H1 (cell line): Measurements from ENCODE around the gene CNN3.

Experiments
- CBX8 ChIP-seq: fragments of 300-800, 300-1000 bp; sonication (generic); IDR thresholded peaks from 2 replicates; pipeline ENCODE4 v1.7.1; 2016; ENCODE audit warnings: low read depth, low read length, borderline replicate concordance
- POLR2AphosphoS5 ChIP-seq: IDR thresholded peaks from 2 replicates; pipeline ENCODE4 v1.6.1; 2011; ENCODE audit warnings: low read depth, low read length
- SP2 ChIP-seq: IDR thresholded peaks from 2 replicates; pipeline ENCODE4 v1.6.1; 2012; ENCODE audit warnings: mild to moderate bottlenecking, low read length, inconsistent platforms
- TAF1 ChIP-seq: IDR thresholded peaks from 2 replicates; pipeline ENCODE4 v1.6.1; 2011; ENCODE audit warnings: mild to moderate bottlenecking, low read depth, low read length
- TF ChIP-seq, protein P1 (sequence below), 3 experiments: IDR thresholded peaks; 1 replicate in 2 of 3; 2 replicates in 1 of 3; pipeline versions ENCODE4 v1.5.1 to v1.6.1; 2011; ENCODE audit warnings: low read length in 3 of 3, mild to moderate bottlenecking in 3 of 3, inconsistent platforms in 2 of 3, low read depth in 1 of 3, moderate library complexity in 1 of 3; ENCODE audit not compliant: insufficient read depth in 1 of 3; ENCODE audit errors: control extremely low read depth in 1 of 3

DNA sequence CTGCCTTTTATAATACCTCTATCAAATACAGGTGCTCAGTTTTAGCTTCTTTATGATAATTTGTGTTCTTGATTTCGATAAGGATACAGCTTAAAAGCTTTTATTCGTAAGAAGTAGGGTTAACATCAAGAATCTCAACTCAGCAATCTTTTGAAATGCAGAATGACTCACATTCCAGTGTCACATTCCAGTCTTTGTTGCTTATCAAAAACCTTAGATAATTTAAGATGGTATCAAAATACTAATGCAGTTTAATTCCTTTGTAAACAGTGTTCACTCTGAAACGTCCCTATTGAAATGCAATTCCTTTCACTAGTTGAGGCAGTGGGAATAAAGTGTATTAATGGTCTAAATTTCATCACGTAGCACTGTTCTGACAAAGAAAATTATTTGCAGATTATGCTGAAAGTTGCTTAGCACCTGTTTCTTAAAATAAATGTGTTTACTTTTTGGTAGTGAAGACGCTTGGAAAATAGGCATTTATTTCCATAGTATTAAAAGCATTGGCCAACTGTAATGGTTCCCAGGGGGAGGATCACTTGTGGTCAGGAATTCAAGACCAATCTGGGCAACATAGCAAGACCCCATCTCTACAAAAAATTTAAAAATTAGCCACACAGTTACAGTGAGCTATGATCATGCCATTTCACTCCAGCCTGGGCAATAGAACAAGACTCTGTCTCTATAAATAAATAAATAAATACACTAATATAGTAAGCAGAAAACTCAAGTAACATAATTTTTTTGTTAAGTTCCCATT is 10.1 kb upstream of the CNN3 start:
- TF ChIP-seq, protein P1, sequence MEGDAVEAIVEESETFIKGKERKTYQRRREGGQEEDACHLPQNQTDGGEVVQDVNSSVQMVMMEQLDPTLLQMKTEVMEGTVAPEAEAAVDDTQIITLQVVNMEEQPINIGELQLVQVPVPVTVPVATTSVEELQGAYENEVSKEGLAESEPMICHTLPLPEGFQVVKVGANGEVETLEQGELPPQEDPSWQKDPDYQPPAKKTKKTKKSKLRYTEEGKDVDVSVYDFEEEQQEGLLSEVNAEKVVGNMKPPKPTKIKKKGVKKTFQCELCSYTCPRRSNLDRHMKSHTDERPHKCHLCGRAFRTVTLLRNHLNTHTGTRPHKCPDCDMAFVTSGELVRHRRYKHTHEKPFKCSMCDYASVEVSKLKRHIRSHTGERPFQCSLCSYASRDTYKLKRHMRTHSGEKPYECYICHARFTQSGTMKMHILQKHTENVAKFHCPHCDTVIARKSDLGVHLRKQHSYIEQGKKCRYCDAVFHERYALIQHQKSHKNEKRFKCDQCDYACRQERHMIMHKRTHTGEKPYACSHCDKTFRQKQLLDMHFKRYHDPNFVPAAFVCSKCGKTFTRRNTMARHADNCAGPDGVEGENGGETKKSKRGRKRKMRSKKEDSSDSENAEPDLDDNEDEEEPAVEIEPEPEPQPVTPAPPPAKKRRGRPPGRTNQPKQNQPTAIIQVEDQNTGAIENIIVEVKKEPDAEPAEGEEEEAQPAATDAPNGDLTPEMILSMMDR (IDR thresholded peaks at IDR 0.05; ENCODE audit: control extremely low read depth in 1 of 3, insufficient read depth in 1 of 3, low read depth in 1 of 3, low read length in 3 of 3), result no peak
- TF ChIP-seq CBX8, result no peak
- no peak for TF ChIP-seq POLR2AphosphoS5
- no peak for TF ChIP-seq SP2
- no peak for TF ChIP-seq TAF1
